ENCODE data around the gene TMPRSS5.

DNA sequence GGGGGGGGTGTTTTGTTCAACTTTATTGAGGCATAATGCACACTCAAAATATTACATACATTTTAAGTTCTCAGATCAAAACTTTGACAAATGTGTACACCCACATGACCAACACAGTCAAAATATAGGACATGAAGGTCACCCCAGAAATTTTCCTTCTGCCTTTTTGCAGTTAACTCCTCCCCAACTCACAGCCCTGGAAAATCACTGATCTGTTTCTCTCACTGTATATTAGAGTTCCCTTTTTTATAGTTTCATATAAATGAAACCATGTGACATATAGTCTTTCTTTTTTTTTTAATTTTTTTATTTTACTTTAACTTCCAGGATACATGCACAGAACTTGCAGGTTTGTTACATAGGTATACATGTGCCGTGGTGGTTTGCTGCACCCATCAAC lies 4.6 kb downstream of the TMPRSS5 start:
- TF ChIP-seq TAF1 (IDR thresholded peaks at IDR 0.05; ENCODE audit: low read depth) (no peak), TCF12 (IDR thresholded peaks at IDR 0.05; ENCODE audit: low read depth) (no peak), ZBTB7A (IDR thresholded peaks at IDR 0.05; ENCODE audit: low read depth) (no peak), NFIC (IDR thresholded peaks at IDR 0.05) (no peak)
- TF ChIP-seq, protein P1, sequence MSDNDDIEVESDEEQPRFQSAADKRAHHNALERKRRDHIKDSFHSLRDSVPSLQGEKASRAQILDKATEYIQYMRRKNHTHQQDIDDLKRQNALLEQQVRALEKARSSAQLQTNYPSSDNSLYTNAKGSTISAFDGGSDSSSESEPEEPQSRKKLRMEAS (IDR thresholded peaks at IDR 0.05), result no peak

All from Ishikawa (cell line).